ENCODE data around the gene PNLIPRP2.

The PNLIPRP2 gene

GRCh38 chr10:116688741-116689495 lies 68.2 kb downstream of the PNLIPRP2 start:
- DNase-seq (ENCODE audit: extremely low read depth, low read depth): no peak
- no peak for TF ChIP-seq CTCF (IDR thresholded peaks at IDR 0.05; ENCODE audit: low read depth, low read length)

GRCh38 chr10:116689744-116690143 lies 69.0 kb downstream of the PNLIPRP2 start:
- no peak for DNase-seq (ENCODE audit: extremely low read depth, low read depth)
- TF ChIP-seq CTCF (IDR thresholded peaks at IDR 0.05; ENCODE audit: low read depth, low read length): no peak

GRCh38 chr10:116690356-116691322 lies 69.9 kb downstream of the PNLIPRP2 start:
- TF ChIP-seq CTCF (IDR thresholded peaks at IDR 0.05; ENCODE audit: low read depth, low read length): no peak

GRCh38 chr10:116691635-116692034 lies 70.9 kb downstream of the PNLIPRP2 start:
- TF ChIP-seq CTCF (IDR thresholded peaks at IDR 0.05; ENCODE audit: low read depth, low read length): no peak
- DNase-seq (ENCODE audit: extremely low read depth, low read depth): no peak

More at GRCh38 chr10:116690356-116691322, 69.9 kb downstream of the PNLIPRP2 start:
- no peak for DNase-seq (ENCODE audit: extremely low read depth, low read depth)

- no peak for TF ChIP-seq CTCF (IDR thresholded peaks at IDR 0.05; ENCODE audit: low read depth, low read length)
Observed at GRCh38 chr10:116692225-116692624, 71.5 kb downstream of the PNLIPRP2 start.

GRCh38 chr10:116694243-116694926 lies 73.6 kb downstream of the PNLIPRP2 start:
- TF ChIP-seq CTCF (IDR thresholded peaks at IDR 0.05; ENCODE audit: low read depth, low read length): no peak
- DNase-seq (ENCODE audit: extremely low read depth, low read depth): no peak

More at GRCh38 chr10:116692225-116692624, 71.5 kb downstream of the PNLIPRP2 start:
- DNase-seq (ENCODE audit: extremely low read depth, low read depth): no peak

All from AG09319 (cell line).